ENCODE measurements around the gene ATXN2. TPM values are rescaled to one million over a fixed set of nuclear protein-coding genes. Genes with fewer than 3 reads are reported as not detected.
A peak's percentile ranks its signal among the peaks of the same experiment; 100 is the strongest.

ATXN2 gene
- total RNA-seq, 2 experiments from 2014 or later, result 37.2 to 42.3 TPM

GRCh38 chr12:111454716-111455447 is 144.2 kb downstream of the ATXN2 start:
- H3K9me3 Mint-ChIP-seq, result no peaks in the 10 kb centered on the region
- H3K4me1 Mint-ChIP-seq, result peaks cover 20% of the 10 kb centered on the region
- DNase-seq (no peak), ATAC-seq (ENCODE audit: low read depth) (no peak)
- H3K4me3 Mint-ChIP-seq, result no peak overlapping the region
- no peaks in the 10 kb centered on the region for H3K27me3 Mint-ChIP-seq
- POLR2A ChIA-PET, result interaction anchor here (0.6 to 1.2 kb wide), 2 partner anchors 58 to 860 kb away, joined by 3 read pairs; no protein-coding TSS in a partner anchor
- peak overlapping the region; percentile 8 for H3K27ac Mint-ChIP-seq
- peaks cover 13% of the 10 kb centered on the region for H3K36me3 Mint-ChIP-seq

DNA sequence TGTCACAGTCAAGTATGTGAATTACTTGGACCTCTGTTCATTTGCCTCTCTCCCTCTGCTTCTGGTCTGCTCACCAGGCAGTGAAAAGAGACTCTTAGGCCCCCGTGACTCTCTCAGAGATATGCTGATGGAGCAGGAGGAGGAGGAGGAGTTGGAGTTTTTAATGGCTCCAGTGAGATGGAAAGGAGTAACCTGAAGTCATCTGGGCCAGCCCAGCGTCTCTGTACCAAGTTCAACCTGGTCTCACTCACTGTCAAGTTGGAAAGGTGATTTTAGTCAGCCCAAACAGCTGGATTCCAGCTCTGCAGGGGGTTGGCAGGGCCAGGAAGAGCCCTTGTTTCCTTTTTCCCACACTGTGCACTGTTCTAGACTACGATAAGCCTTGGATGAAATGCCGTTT is 144.8 kb downstream of the ATXN2 start:
- ATAC-seq (ENCODE audit: low read depth), result no peak

GRCh38 chr12:111453071-111453989 is 145.8 kb downstream of the ATXN2 start:
- H3K4me3 Mint-ChIP-seq, result no peak overlapping the region
- peaks cover 13% of the 10 kb centered on the region for H3K36me3 Mint-ChIP-seq
- H3K4me1 Mint-ChIP-seq, result peaks cover 32% of the 10 kb centered on the region
- POLR2A ChIA-PET, result interaction anchor here (3.2 kb wide), 1 partner anchor 49 kb away, joined by 30 read pairs; the partner anchor contains the start of gene SH2B3
- H3K27me3 Mint-ChIP-seq, result no peaks in the 10 kb centered on the region
- DNase-seq, result no peak
- H3K9me3 Mint-ChIP-seq, result no peaks in the 10 kb centered on the region
- H3K27ac Mint-ChIP-seq, result peak overlapping the region; percentile 21
- ATAC-seq (ENCODE audit: low read depth), result no peak

More for the DNA sequence above, 144.8 kb downstream of the ATXN2 start:
- DNase-seq, result no peak
- POLR2A ChIA-PET, result no interaction called here
- no peak overlapping the region for H3K4me3 Mint-ChIP-seq
- H3K4me1 Mint-ChIP-seq, result peaks cover 25% of the 10 kb centered on the region
- no peak overlapping the region for H3K27ac Mint-ChIP-seq
- H3K36me3 Mint-ChIP-seq, result peaks cover 13% of the 10 kb centered on the region
- H3K9me3 Mint-ChIP-seq, result no peaks in the 10 kb centered on the region
- H3K27me3 Mint-ChIP-seq, result no peaks in the 10 kb centered on the region

GRCh38 chr12:111451649-111452129 is 147.4 kb downstream of the ATXN2 start:
- POLR2A ChIA-PET, result interaction anchor here (0.8 to 3.2 kb wide), 7 partner anchors 13 to 55 kb away, joined by 3 to 30 read pairs (median 8); partner anchors contain the start of gene SH2B3
- H3K4me3 Mint-ChIP-seq, result no peak overlapping the region
- no peak for DNase-seq
- no peaks in the 10 kb centered on the region for H3K27me3 Mint-ChIP-seq
- peaks cover 36% of the 10 kb centered on the region for H3K4me1 Mint-ChIP-seq
- H3K27ac Mint-ChIP-seq, result peak overlapping the region; percentile 15
- peaks cover 15% of the 10 kb centered on the region for H3K36me3 Mint-ChIP-seq
- ATAC-seq (ENCODE audit: low read depth), result peak; percentile 30
- no peaks in the 10 kb centered on the region for H3K9me3 Mint-ChIP-seq

DNA sequence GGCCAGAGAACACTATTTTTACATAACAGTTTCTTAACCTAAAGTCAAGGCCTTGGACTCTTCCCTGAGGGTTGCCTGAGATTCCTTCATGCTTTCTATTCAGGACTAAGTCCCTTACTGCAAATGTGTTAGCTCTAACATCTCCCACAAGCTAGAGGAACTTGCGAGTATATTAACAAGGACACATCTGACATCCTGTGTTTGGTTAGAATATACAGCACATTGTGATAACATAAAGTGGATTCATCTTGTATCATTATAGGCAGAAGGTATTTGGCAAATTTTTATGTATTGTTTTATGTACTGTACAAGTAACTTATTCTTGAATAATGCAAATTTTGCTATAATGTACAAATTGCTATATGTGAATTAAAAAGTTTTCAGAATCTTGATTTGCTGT is 147.9 kb downstream of the ATXN2 start:
- H3K9me3 Mint-ChIP-seq, result no peaks in the 10 kb centered on the region
- no peak for DNase-seq
- H3K27me3 Mint-ChIP-seq, result no peaks in the 10 kb centered on the region
- H3K27ac Mint-ChIP-seq, result peak overlapping the region; percentile 77
- ATAC-seq (ENCODE audit: low read depth), result peak; percentile 23
- POLR2A ChIA-PET, result interaction anchor here (1.1 to 3.2 kb wide), 7 partner anchors 13 to 55 kb away, joined by 3 to 30 read pairs (median 8); partner anchors contain the start of gene SH2B3
- H3K4me1 Mint-ChIP-seq, result peaks cover 36% of the 10 kb centered on the region
- no peak overlapping the region for H3K4me3 Mint-ChIP-seq
- peaks cover 19% of the 10 kb centered on the region for H3K36me3 Mint-ChIP-seq

DNA sequence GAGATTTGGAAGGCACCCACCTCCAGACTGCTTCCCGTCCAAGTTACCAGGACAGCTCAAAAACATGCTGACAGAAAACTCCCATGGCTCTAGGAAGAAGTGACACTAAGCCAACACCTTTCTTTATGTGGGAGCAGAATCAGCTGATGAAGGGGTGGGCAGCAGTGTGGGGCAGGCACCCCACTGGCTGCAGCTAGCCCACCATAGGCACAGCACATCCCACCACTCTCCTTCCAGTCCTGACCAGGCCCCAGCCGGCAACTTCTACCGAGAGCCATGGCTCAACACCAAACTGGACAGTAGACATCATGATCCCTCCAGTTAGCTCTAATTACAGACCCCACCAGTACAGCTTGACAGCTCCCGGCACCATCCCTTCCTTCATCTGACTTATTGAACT is 148.4 kb downstream of the ATXN2 start:
- Mint-ChIP-seq H3K36me3 (peaks cover 20% of the 10 kb centered on the region), H3K4me1 (peaks cover 39% of the 10 kb centered on the region), H3K27me3 (no peaks in the 10 kb centered on the region), H3K4me3 (no peak overlapping the region), H3K9me3 (no peaks in the 10 kb centered on the region), H3K27ac (peak overlapping the region; percentile 77)
- POLR2A ChIA-PET, result interaction anchor here (1.4 to 3.2 kb wide), 7 partner anchors 12 to 52 kb away, joined by 3 to 30 read pairs (median 5); partner anchors contain the start of gene SH2B3
- DNase-seq (no peak), ATAC-seq (ENCODE audit: low read depth) (no peak)

GRCh38 chr12:111448846-111449790 is 150.0 kb downstream of the ATXN2 start:
- POLR2A ChIA-PET, result interaction anchor here (0.8 to 1.9 kb wide), 5 partner anchors 15 to 50 kb away, joined by 3 to 11 read pairs (median 5); no protein-coding TSS in a partner anchor
- H3K27ac Mint-ChIP-seq, result peak overlapping the region; percentile 39
- H3K27me3 Mint-ChIP-seq, result no peaks in the 10 kb centered on the region
- DNase-seq (no peak), ATAC-seq (ENCODE audit: low read depth) (no peak)
- H3K36me3 Mint-ChIP-seq, result peaks cover 18% of the 10 kb centered on the region
- no peak overlapping the region for H3K4me3 Mint-ChIP-seq
- H3K9me3 Mint-ChIP-seq, result no peaks in the 10 kb centered on the region
- H3K4me1 Mint-ChIP-seq, result peaks cover 48% of the 10 kb centered on the region

- no peak overlapping the region for H3K4me3 Mint-ChIP-seq
- H3K27me3 Mint-ChIP-seq, result no peaks in the 10 kb centered on the region
- DNase-seq, result no peak
- peaks cover 56% of the 10 kb centered on the region for H3K4me1 Mint-ChIP-seq
- POLR2A ChIA-PET, result interaction anchor here (0.8 to 1.6 kb wide), 3 partner anchors 14 to 44 kb away, joined by 3 to 11 read pairs (median 5); no protein-coding TSS in a partner anchor
- ATAC-seq (ENCODE audit: low read depth), result no peak
- peaks cover 18% of the 10 kb centered on the region for H3K36me3 Mint-ChIP-seq
- H3K9me3 Mint-ChIP-seq, result no peaks in the 10 kb centered on the region
- H3K27ac Mint-ChIP-seq, result peak overlapping the region; percentile 18
Observed at GRCh38 chr12:111448266-111448830, 150.8 kb downstream of the ATXN2 start.

DNA sequence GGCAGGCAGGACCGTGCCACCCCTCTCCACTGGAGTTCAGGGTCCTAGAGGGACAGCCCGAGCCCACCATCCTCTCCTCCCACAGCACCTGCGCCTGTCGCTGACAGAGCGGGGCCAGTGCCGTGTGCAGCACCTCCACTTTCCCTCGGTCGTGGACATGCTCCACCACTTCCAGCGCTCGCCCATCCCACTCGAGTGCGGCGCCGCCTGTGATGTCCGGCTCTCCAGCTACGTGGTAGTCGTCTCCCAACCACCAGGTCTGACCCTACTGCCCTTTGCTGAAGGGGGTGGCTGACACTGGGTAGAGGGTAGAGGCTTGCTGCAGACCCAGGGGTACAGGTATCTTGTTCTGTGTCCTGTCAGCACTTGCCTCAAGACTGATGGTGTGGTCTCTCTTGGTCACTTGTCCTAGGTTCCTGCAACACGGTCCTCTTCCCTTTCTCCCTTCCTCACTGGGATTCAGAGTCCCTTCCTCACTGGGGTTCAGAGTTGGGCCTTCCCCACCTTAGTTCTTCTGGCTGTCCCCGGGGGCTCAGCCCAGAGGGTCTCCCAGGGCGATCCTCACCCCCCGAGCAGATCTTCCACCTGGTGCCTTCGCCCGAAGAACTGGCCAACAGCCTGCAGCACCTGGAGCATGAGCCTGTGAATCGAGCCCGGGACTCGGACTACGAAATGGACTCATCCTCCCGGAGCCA is 151.4 kb downstream of the ATXN2 start:
- peaks cover 20% of the 10 kb centered on the region for H3K36me3 Mint-ChIP-seq
- H3K4me1 Mint-ChIP-seq, result peaks cover 62% of the 10 kb centered on the region
- DNase-seq (no peak), ATAC-seq (ENCODE audit: low read depth) (no peak)
- H3K9me3 Mint-ChIP-seq, result no peaks in the 10 kb centered on the region
- no peak overlapping the region for H3K27ac Mint-ChIP-seq
- H3K27me3 Mint-ChIP-seq, result no peaks in the 10 kb centered on the region
- no peak overlapping the region for H3K4me3 Mint-ChIP-seq
- POLR2A ChIA-PET, result interaction anchor here (1.5 kb wide), 1 partner anchor 13 kb away, joined by 4 read pairs; no protein-coding TSS in a partner anchor

- H3K4me3 Mint-ChIP-seq, result no peak overlapping the region
- peaks cover 68% of the 10 kb centered on the region for H3K4me1 Mint-ChIP-seq
- POLR2A ChIA-PET, result interaction anchor here (0.6 to 3.6 kb wide), 4 partner anchors 12 to 651 kb away, joined by 3 to 49 read pairs (median 4); no protein-coding TSS in a partner anchor
- ATAC-seq (ENCODE audit: low read depth), result no peak
- H3K36me3 Mint-ChIP-seq, result peaks cover 20% of the 10 kb centered on the region
- no peaks in the 10 kb centered on the region for H3K27me3 Mint-ChIP-seq
- H3K9me3 Mint-ChIP-seq, result no peaks in the 10 kb centered on the region
- no peak for DNase-seq
- peak overlapping the region; percentile 18 for H3K27ac Mint-ChIP-seq
Observed at GRCh38 chr12:111446631-111447570, 152.2 kb downstream of the ATXN2 start.

All from activated naive CD8-positive, alpha-beta T cell treated with anti-CD3 and anti-CD28 coated beads, Interleukin-2, amount 10 ng/mL, durations not matched to agents 7 days and 5 days (primary cell).